ENCODE results near the gene WIPF1. TPM values are rescaled to one million over a fixed set of nuclear protein-coding genes. Genes with fewer than 3 reads are reported as not detected.

The WIPF1 gene
- total RNA-seq, 1 donor from 2014 or later = 15.0 TPM

DNA sequence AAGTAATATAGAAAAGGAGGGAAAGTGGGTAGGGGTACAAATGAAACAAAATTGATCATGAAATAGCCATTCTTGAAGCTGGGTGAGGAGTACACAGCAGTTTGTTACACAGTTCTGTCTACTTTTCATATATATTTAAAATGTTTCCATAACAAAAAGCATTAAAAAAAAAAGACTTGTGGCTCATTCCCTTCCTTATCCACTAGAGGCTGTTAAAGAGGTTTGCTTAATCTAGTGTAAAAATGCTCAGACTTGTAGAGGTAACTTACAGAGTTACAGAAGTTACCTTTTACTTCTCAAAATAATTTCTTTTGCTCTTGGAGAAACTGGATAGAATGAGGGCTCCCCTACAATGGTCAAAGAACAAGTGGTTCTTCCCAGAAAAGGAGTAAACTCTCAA lies 8.1 kb upstream of the WIPF1 start:
- TF ChIP-seq CTCF (IDR thresholded peaks at IDR 0.05; ENCODE audit: borderline replicate concordance) = peak; percentile 29
- DNase-seq = no peak
- Histone ChIP-seq H3K9me3 (replicated peaks) (no peaks in the 10 kb centered on the region), H3K4me3 (no peak overlapping the region), H3K27me3 (ENCODE audit: low read depth) (no peaks in the 10 kb centered on the region), H3K27ac (replicated peaks) (no peak overlapping the region), H3K4me1 (peaks cover 36% of the 10 kb centered on the region), H3K36me3 (no peaks in the 10 kb centered on the region)
- intact Hi-C loops (cut with micrococcal nuclease) = no loop called here

DNA sequence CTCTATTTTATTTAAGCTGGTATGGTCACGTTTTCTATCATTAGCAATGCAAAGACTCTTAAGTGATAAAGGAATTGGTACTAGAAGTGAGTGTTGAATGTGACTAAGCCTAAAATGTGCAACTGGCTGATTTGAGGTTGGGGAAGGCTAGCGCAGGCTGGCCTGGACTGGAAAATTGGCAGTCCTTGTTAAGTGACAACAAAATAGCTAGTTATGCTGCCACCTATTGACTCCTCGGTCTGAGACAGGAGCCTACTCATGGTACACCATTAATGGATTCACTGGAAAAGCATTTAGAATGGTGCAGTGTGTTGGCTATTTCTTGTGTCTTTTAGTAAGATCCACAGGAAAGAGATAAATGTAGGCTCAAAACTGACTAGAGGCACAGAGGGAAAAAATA lies 5.7 kb upstream of the WIPF1 start:
- intact Hi-C loops (cut with micrococcal nuclease) = loop anchor here (5.0 kb wide), 1 partner anchor 141 kb away; no protein-coding TSS in a partner anchor
- DNase-seq = no peak
- Histone ChIP-seq H3K4me3 (no peak overlapping the region), H3K27ac (replicated peaks) (no peak overlapping the region), H3K9me3 (replicated peaks) (no peaks in the 10 kb centered on the region), H3K4me1 (peaks cover 30% of the 10 kb centered on the region), H3K27me3 (ENCODE audit: low read depth) (no peaks in the 10 kb centered on the region), H3K36me3 (no peaks in the 10 kb centered on the region)
- TF ChIP-seq CTCF (IDR thresholded peaks at IDR 0.05; ENCODE audit: borderline replicate concordance) = peak; percentile 76

GRCh38 chr2:174602745-174603144 lies 5.1 kb upstream of the WIPF1 start:
- no peak overlapping the region for H3K4me3 ChIP-seq
- no peaks in the 10 kb centered on the region for H3K36me3 ChIP-seq
- no peak overlapping the region for H3K27ac ChIP-seq (replicated peaks)
- no peak for DNase-seq
- no peaks in the 10 kb centered on the region for H3K9me3 ChIP-seq (replicated peaks)
- peaks cover 30% of the 10 kb centered on the region for H3K4me1 ChIP-seq
- no peak for TF ChIP-seq CTCF (IDR thresholded peaks at IDR 0.05; ENCODE audit: borderline replicate concordance)
- intact Hi-C loops (cut with micrococcal nuclease) = loop anchor here (5.0 kb wide), 1 partner anchor 140 kb away; no protein-coding TSS in a partner anchor
- H3K27me3 ChIP-seq (ENCODE audit: low read depth) = no peaks in the 10 kb centered on the region

DNA sequence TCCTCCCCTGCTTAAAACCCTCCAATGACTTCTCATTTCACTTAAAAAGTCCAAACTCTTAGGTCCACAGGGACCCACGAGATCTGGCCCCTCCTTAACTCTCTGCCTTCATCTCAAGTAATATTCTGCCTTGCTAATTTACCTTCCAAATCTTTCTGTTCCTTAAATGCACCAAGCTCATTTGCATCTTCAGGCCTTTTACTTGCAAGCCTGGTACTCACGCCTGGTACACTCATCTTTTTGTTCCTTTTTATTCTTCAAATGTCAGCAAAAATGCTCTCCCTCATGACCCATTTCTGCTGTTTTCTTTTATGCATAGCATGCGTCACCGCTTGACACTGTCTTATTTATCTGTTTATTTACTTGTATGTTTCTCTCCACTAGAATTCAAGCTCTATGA lies 2.7 kb upstream of the WIPF1 start:
- no peak for DNase-seq
- TF ChIP-seq CTCF (IDR thresholded peaks at IDR 0.05; ENCODE audit: borderline replicate concordance) = no peak
- Histone ChIP-seq H3K4me1 (peaks cover 23% of the 10 kb centered on the region), H3K9me3 (replicated peaks) (no peaks in the 10 kb centered on the region), H3K36me3 (no peaks in the 10 kb centered on the region), H3K4me3 (no peak overlapping the region), H3K27me3 (ENCODE audit: low read depth) (no peaks in the 10 kb centered on the region), H3K27ac (replicated peaks) (peak overlapping the region; percentile 21)
- intact Hi-C loops (cut with micrococcal nuclease) = loop anchor here (5.0 kb wide), 1 partner anchor 138 kb away; no protein-coding TSS in a partner anchor

GRCh38 chr2:174599310-174599921 lies 1.8 kb upstream of the WIPF1 start:
- no peaks in the 10 kb centered on the region for H3K36me3 ChIP-seq
- no peak overlapping the region for H3K4me3 ChIP-seq
- no peak for TF ChIP-seq CTCF (IDR thresholded peaks at IDR 0.05; ENCODE audit: borderline replicate concordance)
- H3K27ac ChIP-seq (replicated peaks) = peak overlapping the region; percentile 21
- no peak for DNase-seq
- intact Hi-C loops (cut with micrococcal nuclease) = no loop called here
- no peaks in the 10 kb centered on the region for H3K9me3 ChIP-seq (replicated peaks)
- peaks cover 23% of the 10 kb centered on the region for H3K4me1 ChIP-seq
- no peaks in the 10 kb centered on the region for H3K27me3 ChIP-seq (ENCODE audit: low read depth)

Measured in left ventricle myocardium inferior (tissue), 1 donor.